GM12878 (cell line): ENCODE results near the gene MYL6B. TPM values are rescaled to one million over a fixed set of nuclear protein-coding genes. Genes with fewer than 3 reads are reported as not detected.

Source experiments
- ATF3 ChIP-seq: IDR thresholded peaks from 2 replicates; pipeline ENCODE4 v1.6.1; 2011; ENCODE audit warnings: low read depth, mild to moderate bottlenecking, low read length, moderate library complexity, borderline replicate concordance; ENCODE audit errors: extremely low read depth
- BCLAF1 ChIP-seq: fragments of 450-650 bp; IDR thresholded peaks from 2 replicates; pipeline ENCODE4 v1.6.1; 2017; ENCODE audit warnings: antibody characterized with exemption, mild to moderate bottlenecking, moderate library complexity
- BRCA1 ChIP-seq: IDR thresholded peaks from 2 replicates; pipeline ENCODE4 v1.6.1; 2011; ENCODE audit warnings: low read depth, low read length, improper control_type of control experiment
- CHD2 ChIP-seq: IDR thresholded peaks from 2 replicates; pipeline ENCODE4 v1.6.1; 2011; ENCODE audit warnings: low read depth, low read length, improper control_type of control experiment, borderline replicate concordance
- CREB1 ChIP-seq: IDR thresholded peaks from 2 replicates; pipeline ENCODE4 v1.6.1; 2012; ENCODE audit warnings: low read depth, mild to moderate bottlenecking, inconsistent platforms
- ESRRA ChIP-seq: IDR thresholded peaks from 2 replicates; pipeline ENCODE4 v1.6.1; 2012; ENCODE audit warnings: mild to moderate bottlenecking, low read length, improper control_type of control experiment
- MTA3 ChIP-seq: IDR thresholded peaks from 2 replicates; pipeline ENCODE4 v1.6.1; 2012; ENCODE audit warnings: low read length, inconsistent platforms, borderline replicate concordance
- NFIC ChIP-seq: IDR thresholded peaks from 2 replicates; pipeline ENCODE4 v1.6.1; 2012; ENCODE audit warnings: low read depth, mild to moderate bottlenecking, inconsistent platforms, low read length, moderate library complexity
- NFXL1 ChIP-seq: fragments of 450-650 bp; IDR thresholded peaks from 2 replicates; pipeline ENCODE4 v1.6.1; 2017; ENCODE audit warnings: antibody characterized with exemption, mild to moderate bottlenecking, borderline replicate concordance
- PKNOX1 ChIP-seq: fragments of 450-650 bp; IDR thresholded peaks from 2 replicates; pipeline ENCODE4 v1.6.1; 2016; ENCODE audit warnings: mild to moderate bottlenecking
- POLR2A ChIP-seq: IDR thresholded peaks from 2 replicates; pipeline ENCODE4 v1.6.1; 2011; ENCODE audit warnings: low read depth, mild to moderate bottlenecking, low read length
- RCOR1 ChIP-seq: conservative IDR thresholded peaks from 2 replicates; pipeline ENCODE4 v1.6.1; 2012; ENCODE audit warnings: low read depth, low read length, improper control_type of control experiment
- RFX5 ChIP-seq: IDR thresholded peaks from 2 replicates; pipeline ENCODE4 v1.6.1; 2011; ENCODE audit warnings: low read depth, low read length, improper control_type of control experiment
- SPI1 ChIP-seq: IDR thresholded peaks from 2 replicates; pipeline ENCODE4 v1.6.1; 2011; ENCODE audit warnings: low read depth, mild to moderate bottlenecking, low read length, moderate library complexity, borderline replicate concordance; ENCODE audit not compliant: insufficient read depth
- TBL1XR1 ChIP-seq: IDR thresholded peaks from 2 replicates; pipeline ENCODE4 v1.6.1; 2012; ENCODE audit warnings: low read depth, low read length, improper control_type of control experiment
- ZBTB40 ChIP-seq: fragments of 450-650 bp; IDR thresholded peaks from 2 replicates; pipeline ENCODE4 v1.6.1; 2016; ENCODE audit warnings: mild to moderate bottlenecking, moderate library complexity, borderline replicate concordance
- polyA plus RNA-seq, 11 experiments: library from polyadenylated mRNA; depleted of rRNA in 4 of 11; unstranded in 6 of 11; stranded (reverse) in 5 of 11; fragments of >200 nt; fragmentation: Nextera tagmentation in 4 of 11; fragmentation: Illumina TruSeq in 1 of 11; extraction: Ambion mirVana in 4 of 11; extraction: Trizol in 1 of 11; gene quantifications; 1 replicate in 1 of 11; 2 replicates in 10 of 11; pipeline versions ENCODE4 v1.2.1 to v1.2.3, GENCODE V29; 2011 to 2016; ENCODE audit warnings: inconsistent platforms in 2 of 11, missing spikeins in 2 of 11, low read depth in 1 of 11
- total RNA-seq, 4 experiments: library from RNA; depleted of rRNA in 3 of 4; stranded (reverse); fragments of >200 nt in 3 of 4; fragmentation: Illumina TruSeq in 1 of 4; extraction: Trizol in 1 of 4; gene quantifications; 2 replicates each; pipeline versions ENCODE4 v1.2.1 to v1.2.3, GENCODE V29; 2013 to 2021
- TF ChIP-seq, protein P1 (sequence below): fragments of 450-650 bp; IDR thresholded peaks from 2 replicates; pipeline ENCODE4 v1.6.1; 2016; ENCODE audit warnings: mild to moderate bottlenecking

Gene MYL6B
- total and polyA plus RNA-seq, 10 of the 15 experiments (the other 5 are each of a cell fraction or from before 2014, with no cell fraction given) = 75.5 to 153 (median 114) TPM

- TF ChIP-seq NFIC = peak; percentile 55; the same call in 1 of the 2 replicates
- TF ChIP-seq SPI1 = peak; percentile 53; the same call in 1 of the 2 replicates
- peak; percentile 84; the same call in 1 of the 2 replicates for TF ChIP-seq TBL1XR1
- peak; percentile 98 for TF ChIP-seq ZBTB40
- no peak for TF ChIP-seq BCLAF1
- TF ChIP-seq ESRRA = peak; percentile 72; the same call in 1 of the 2 replicates
- TF ChIP-seq, protein P1, sequence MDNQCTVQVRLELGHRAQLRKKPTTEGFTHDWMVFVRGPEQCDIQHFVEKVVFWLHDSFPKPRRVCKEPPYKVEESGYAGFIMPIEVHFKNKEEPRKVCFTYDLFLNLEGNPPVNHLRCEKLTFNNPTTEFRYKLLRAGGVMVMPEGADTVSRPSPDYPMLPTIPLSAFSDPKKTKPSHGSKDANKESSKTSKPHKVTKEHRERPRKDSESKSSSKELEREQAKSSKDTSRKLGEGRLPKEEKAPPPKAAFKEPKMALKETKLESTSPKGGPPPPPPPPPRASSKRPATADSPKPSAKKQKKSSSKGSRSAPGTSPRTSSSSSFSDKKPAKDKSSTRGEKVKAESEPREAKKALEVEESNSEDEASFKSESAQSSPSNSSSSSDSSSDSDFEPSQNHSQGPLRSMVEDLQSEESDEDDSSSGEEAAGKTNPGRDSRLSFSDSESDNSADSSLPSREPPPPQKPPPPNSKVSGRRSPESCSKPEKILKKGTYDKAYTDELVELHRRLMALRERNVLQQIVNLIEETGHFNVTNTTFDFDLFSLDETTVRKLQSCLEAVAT = peak; percentile 47
- TF ChIP-seq ATF3 = peak; percentile 52; the same call in 1 of the 2 replicates
- no peak for TF ChIP-seq NFXL1
- peak; percentile 99 for TF ChIP-seq MTA3
- peak; percentile 83 for TF ChIP-seq PKNOX1
- peak; percentile 92 for TF ChIP-seq CHD2
- TF ChIP-seq RFX5 = no peak; the same call in 1 of the 2 replicates
- 0 out of 2 replicates have a peak, but pooled peaks have one; percentile 18 for TF ChIP-seq BRCA1
- peak; percentile 93 for TF ChIP-seq CREB1
- no peak for TF ChIP-seq RCOR1
- peak; percentile 99 for TF ChIP-seq POLR2A
Measured at GRCh38 chr12:56117778-56118687, 34.4 kb upstream of the MYL6B start, which contains the start of gene ZC3H10 (continued).
